HCT116 (cell line): ENCODE results near the gene TNN. TPM values are rescaled to one million over a fixed set of nuclear protein-coding genes. Genes with fewer than 3 reads are reported as not detected.

Experiments used
- ATAC-seq: fragments of 200-7000 bp; cut with Tn5 transposase; 2 replicates; pipeline ENCODE4 v1.9.1; 2020; ENCODE audit warnings: mild to moderate bottlenecking, moderate library complexity
- BruUV-seq: library from RNA; stranded (reverse); fragments of 400-500 nt; replicated peaks from 2 replicates; lab custom pipeline; 2021; lab: Mats Ljungman, UMichigan
- CTCF ChIA-PET: fragments of 300-600 bp; sonication (Branson Sonifier 250); formaldehyde crosslinking; loops from one replicate; lab custom pipeline; 2021; ENCODE audit warnings: antibody characterized with exemption; lab: Charles Lee
- POLR2A ChIA-PET: fragments of 300-600, 350-600 bp; sonication (Branson Sonifier 250); formaldehyde crosslinking; loops from one replicate; lab custom pipeline; 2021; ENCODE audit warnings: antibody characterized with exemption; lab: Charles Lee
- RAD21 ChIA-PET, 2 experiments: fragments of 300-600 bp; sonication (Branson Sonifier 250); formaldehyde crosslinking; loops; one replicate each; lab custom pipeline; 2023; ENCODE audit warnings: low total read pairs in 2 of 2; ENCODE audit not compliant: uncharacterized antibody in 2 of 2, unreplicated experiment in 2 of 2, low non-redundant PET in 1 of 2; lab: Charles Lee
- DNase-seq: peaks from one replicate; pipeline ENCODE4 v3.0.0-alpha.2; 2010; ENCODE audit warnings: low read depth, low spot score
- H2AFZ ChIP-seq: fragments of 200-600 bp; shearing (Covaris generic), sonication (generic); 2 replicates; pipeline ENCODE4 v1.6.1; 2017; ENCODE audit warnings: low read depth, mixed run types, mixed read lengths, antibody characterized with exemption, low read length; ENCODE audit not compliant: poor library complexity, severe bottlenecking
- H3K27ac ChIP-seq: 2 replicates; pipeline ENCODE4 v1.5.1; 2012; ENCODE audit warnings: low read depth, low read length
- H3K27me3 ChIP-seq: fragments of 200-600 bp; sonication (generic); 2 replicates; pipeline ENCODE4 v1.6.1; 2016; ENCODE audit warnings: mixed run types, low read length, mixed read lengths; ENCODE audit not compliant: insufficient read depth
- H3K36me3 ChIP-seq, 2 experiments: fragments of 200-500 bp in 1 of 2; fragments of 200-600 bp in 1 of 2; sonication (Bioruptor generic) in 1 of 2; sonication (generic) in 1 of 2; 2 replicates each; pipeline versions ENCODE4 v1.5.1 to v1.6.1; 2014 to 2016; ENCODE audit warnings: low read length in 2 of 2, inconsistent platforms in 1 of 2, mixed read lengths in 1 of 2, mixed run types in 1 of 2; ENCODE audit not compliant: insufficient read depth in 2 of 2, control insufficient read depth in 1 of 2
- H3K4me1 ChIP-seq, 2 experiments: fragments of 200-600 bp in 1 of 2; sonication (generic) in 1 of 2; 2 replicates each; pipeline versions ENCODE4 v1.5.1 to v1.6.1; 2012 to 2017; ENCODE audit warnings: low read length in 2 of 2, inconsistent platforms in 1 of 2, mild to moderate bottlenecking in 1 of 2, mixed read lengths in 1 of 2, mixed run types in 1 of 2, moderate library complexity in 1 of 2; ENCODE audit not compliant: insufficient read depth in 2 of 2, control insufficient read depth in 1 of 2
- H3K4me2 ChIP-seq: fragments of 200-600 bp; sonication (generic); 2 replicates; pipeline ENCODE4 v1.6.1; 2017; ENCODE audit warnings: mixed run types, low read length, mixed read lengths
- H3K4me3 ChIP-seq, 2 experiments: fragments of 200-600 bp in 1 of 2; sonication (generic) in 1 of 2; replicated peaks in 1 of 2; 2 replicates each; pipeline ENCODE4 v1.5.1; 2011 to 2016; ENCODE audit warnings: low read length in 2 of 2, control low read depth in 1 of 2, low read depth in 1 of 2, mild to moderate bottlenecking in 1 of 2, mixed read lengths in 1 of 2, mixed run types in 1 of 2
- H3K79me2 ChIP-seq: fragments of 200-600 bp; sonication (generic); 2 replicates; pipeline ENCODE4 v1.6.1; 2017; ENCODE audit warnings: mild to moderate bottlenecking, mixed run types, low read length, moderate library complexity, mixed read lengths; ENCODE audit not compliant: insufficient read depth
- H3K9ac ChIP-seq: fragments of 200-600 bp; sonication (generic); 2 replicates; pipeline ENCODE4 v1.6.1; 2016; ENCODE audit warnings: low read length, mixed read lengths
- H3K9me2 ChIP-seq: fragments of 200-600 bp; sonication (generic), shearing (Covaris generic); 2 replicates; pipeline ENCODE4 v1.6.1; 2017; ENCODE audit warnings: mixed run types, mild to moderate bottlenecking, moderate library complexity; ENCODE audit not compliant: insufficient read depth
- H3K9me3 ChIP-seq, 2 experiments: fragments of 200-500 bp in 1 of 2; fragments of 200-600 bp in 1 of 2; sonication (Bioruptor generic) in 1 of 2; sonication (generic) in 1 of 2; 2 replicates each; pipeline ENCODE4 v1.6.1; 2014 to 2017; ENCODE audit warnings: low read length in 2 of 2, mixed read lengths in 2 of 2, inconsistent platforms in 1 of 2, low read depth in 1 of 2, mild to moderate bottlenecking in 1 of 2, mixed run types in 1 of 2, moderate library complexity in 1 of 2; ENCODE audit not compliant: control insufficient read depth in 1 of 2, insufficient read depth in 1 of 2
- H4K20me1 ChIP-seq: fragments of 200-600 bp; sonication (generic), shearing (Covaris generic); 2 replicates; pipeline ENCODE4 v1.6.1; 2017; ENCODE audit warnings: mixed run types, mild to moderate bottlenecking, moderate library complexity; ENCODE audit not compliant: insufficient read depth
- EGR1 ChIP-seq: IDR thresholded peaks from 2 replicates; pipeline ENCODE4 v1.6.1; 2012; ENCODE audit warnings: low read depth
- RAD21 ChIP-seq: IDR thresholded peaks from 2 replicates; pipeline ENCODE4 v1.6.1; 2012; ENCODE audit warnings: low read depth, mild to moderate bottlenecking
- SIN3A ChIP-seq: IDR thresholded peaks from 2 replicates; pipeline ENCODE4 v1.6.1; 2012; ENCODE audit warnings: low read depth
- SP1 ChIP-seq: IDR thresholded peaks from 2 replicates; pipeline ENCODE4 v1.6.1; 2012; ENCODE audit warnings: low read depth
- SRF ChIP-seq: IDR thresholded peaks from 2 replicates; pipeline ENCODE4 v1.6.1; 2012; ENCODE audit warnings: low read depth
- YY1 ChIP-seq: IDR thresholded peaks from 2 replicates; pipeline ENCODE4 v1.6.1; 2011; ENCODE audit warnings: low read length, low read depth, moderate library complexity, mild to moderate bottlenecking; ENCODE audit not compliant: insufficient replicate concordance; ENCODE audit errors: extremely low read depth
- intact Hi-C: fragments of 100-400 bp; cut with micrococcal nuclease; formaldehyde crosslinking; loops from 2 replicates; pipeline ENCODE4 v1.10.0; 2022
- total RNA-seq: library from RNA; stranded (reverse); gene quantifications from one replicate; pipeline ENCODE4 v1.2.1, GENCODE V29; 2021; ENCODE audit not compliant: unreplicated experiment

The TNN gene
- total RNA-seq, 1 experiment from 2014 or later: not detected

DNA sequence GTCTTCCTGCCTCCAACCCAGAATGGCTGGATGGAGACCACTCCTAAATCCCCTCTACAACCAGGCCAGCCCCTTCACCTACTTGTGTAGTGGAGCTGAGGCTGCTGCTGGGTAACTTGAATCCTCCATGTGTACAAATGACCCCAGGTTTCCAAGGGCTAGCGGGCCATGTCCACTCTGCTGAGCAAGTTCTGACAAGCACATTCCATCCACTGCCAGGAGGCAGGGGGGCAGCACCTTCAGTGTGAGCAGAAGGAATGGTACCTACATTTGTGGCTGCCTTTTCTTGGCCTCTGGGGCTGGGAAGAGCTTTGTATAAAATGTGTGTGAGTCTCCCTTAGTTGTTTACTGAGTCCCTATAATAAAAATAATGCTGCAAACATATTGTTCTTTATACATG is 110.4 kb downstream of the TNN start:
- peaks cover 6% of the 10 kb centered on the region; the same call in 1 of the 2 replicates for H3K79me2 ChIP-seq
- no peaks in the 10 kb centered on the region for H4K20me1 ChIP-seq
- POLR2A ChIA-PET: no interaction called here
- RAD21 ChIA-PET: no interaction called here
- TF ChIP-seq RAD21: no peak
- no peak for TF ChIP-seq YY1
- TF ChIP-seq SRF: no peak
- no peak for TF ChIP-seq EGR1
- no peak for TF ChIP-seq SIN3A
- TF ChIP-seq, all 23 proteins: peak for 0
- no peaks in the 10 kb centered on the region for H3K27me3 ChIP-seq
- CTCF ChIA-PET: no interaction called here
- BruUV-seq: no TSS peak
- H3K9me3 ChIP-seq: no peaks in the 10 kb centered on the region
- H3K36me3 ChIP-seq: no peaks in the 10 kb centered on the region
- no peak overlapping the region for H2AFZ ChIP-seq
- peaks cover 20 to 28% of the 10 kb centered on the region in 2 experiments; a peak in 3 of 4 replicates for H3K4me1 ChIP-seq
- no peak for DNase-seq
- H3K27ac ChIP-seq: no peak overlapping the region
- no peak overlapping the region for H3K4me2 ChIP-seq
- no peak overlapping the region for H3K9ac ChIP-seq
- H3K9me2 ChIP-seq: no peaks in the 10 kb centered on the region
- intact Hi-C loops: no loop called here
- ATAC-seq: no peak
- no peak overlapping the region for H3K4me3 ChIP-seq

DNA sequence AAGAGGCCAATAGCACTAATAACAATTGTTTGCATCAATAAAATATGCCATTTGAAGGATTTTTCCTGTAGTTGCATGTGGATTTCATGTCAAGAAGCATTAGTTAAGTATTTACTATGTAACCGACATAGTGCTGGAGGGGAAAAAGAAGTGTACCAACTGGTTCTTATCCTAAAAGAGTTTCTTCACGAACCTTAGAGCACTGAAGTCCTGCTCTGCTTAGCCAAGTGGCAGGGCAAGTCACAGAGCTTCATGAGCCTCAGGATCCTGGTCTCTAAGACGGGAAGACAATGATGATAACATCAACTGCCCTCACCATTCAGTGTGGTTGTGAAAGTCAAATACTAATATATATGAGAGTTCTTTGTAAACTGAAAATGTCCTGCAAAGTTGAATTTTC is 110.8 kb downstream of the TNN start:
- Histone ChIP-seq H3K27me3 (no peaks in the 10 kb centered on the region), H3K9me3 (no peaks in the 10 kb centered on the region)
- TF ChIP-seq RAD21 (no peak), SP1 (no peak), SIN3A (no peak)
- TF ChIP-seq, all 23 proteins: peak for 0
- CTCF ChIA-PET: no interaction called here
- no TSS peak for BruUV-seq
- RAD21 ChIA-PET: no interaction called here
- no peaks in the 10 kb centered on the region for H3K36me3 ChIP-seq
- ATAC-seq (no peak), DNase-seq (no peak)
- POLR2A ChIA-PET: no interaction called here
- H3K9ac ChIP-seq: no peak overlapping the region
- H3K4me1 ChIP-seq: peaks cover 20 to 27% of the 10 kb centered on the region in 2 experiments; a peak in 3 of 4 replicates
- H3K27ac ChIP-seq: no peak overlapping the region
- H3K4me2 ChIP-seq: no peak overlapping the region
- intact Hi-C loops: no loop called here
- peaks cover 6% of the 10 kb centered on the region; the same call in 1 of the 2 replicates for H3K79me2 ChIP-seq
- no peaks in the 10 kb centered on the region for H4K20me1 ChIP-seq
- no peak overlapping the region for H3K4me3 ChIP-seq
- H3K9me2 ChIP-seq: no peaks in the 10 kb centered on the region
- H2AFZ ChIP-seq: no peak overlapping the region
